ENCODE results near the gene MATK.

DNA sequence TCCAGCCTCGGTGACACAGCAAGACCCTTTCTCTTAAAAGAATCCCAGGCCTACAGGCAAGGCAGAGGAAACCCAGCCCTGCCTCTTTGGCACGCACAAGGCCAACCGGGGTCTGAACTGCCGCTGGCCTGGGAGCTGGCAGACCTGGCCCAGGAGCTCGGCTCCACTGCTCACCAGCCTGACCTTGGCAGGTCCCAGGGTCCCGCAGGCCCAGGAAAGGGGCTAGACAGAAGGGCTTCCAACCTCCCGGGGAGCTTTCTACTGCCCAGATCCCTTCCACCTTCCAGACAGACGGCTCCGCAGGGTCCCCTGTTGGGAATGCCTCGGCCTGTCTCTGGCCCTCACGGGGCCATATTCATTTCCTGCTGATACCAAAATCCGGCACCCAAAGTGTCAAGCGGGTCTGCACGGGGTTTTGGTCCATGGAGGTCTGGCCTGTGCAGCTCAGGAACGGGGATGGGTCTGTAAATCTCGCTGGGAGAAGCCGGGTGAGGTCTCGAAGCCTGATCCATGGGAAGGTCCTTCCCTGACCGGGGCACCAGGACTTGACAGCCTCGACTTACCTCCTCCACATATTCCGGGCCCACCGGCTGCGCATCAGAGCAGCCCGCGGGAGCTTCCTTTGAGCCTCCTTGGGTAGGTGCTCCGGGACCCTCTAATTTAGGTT, 36.6 kb upstream of the MATK start:
- TF ChIP-seq TCF7L2 (IDR thresholded peaks at IDR 0.05; ENCODE audit: low read depth, low read length) (no peak), CTCF (IDR thresholded peaks at IDR 0.05) (no peak), POLR2AphosphoS5 (IDR thresholded peaks at IDR 0.05; ENCODE audit: low read depth, low read length) (no peak), SIN3A (IDR thresholded peaks at IDR 0.05; ENCODE audit: borderline replicate concordance, insufficient read depth, low read depth, low read length) (no peak)
- TF ChIP-seq, protein P1, sequence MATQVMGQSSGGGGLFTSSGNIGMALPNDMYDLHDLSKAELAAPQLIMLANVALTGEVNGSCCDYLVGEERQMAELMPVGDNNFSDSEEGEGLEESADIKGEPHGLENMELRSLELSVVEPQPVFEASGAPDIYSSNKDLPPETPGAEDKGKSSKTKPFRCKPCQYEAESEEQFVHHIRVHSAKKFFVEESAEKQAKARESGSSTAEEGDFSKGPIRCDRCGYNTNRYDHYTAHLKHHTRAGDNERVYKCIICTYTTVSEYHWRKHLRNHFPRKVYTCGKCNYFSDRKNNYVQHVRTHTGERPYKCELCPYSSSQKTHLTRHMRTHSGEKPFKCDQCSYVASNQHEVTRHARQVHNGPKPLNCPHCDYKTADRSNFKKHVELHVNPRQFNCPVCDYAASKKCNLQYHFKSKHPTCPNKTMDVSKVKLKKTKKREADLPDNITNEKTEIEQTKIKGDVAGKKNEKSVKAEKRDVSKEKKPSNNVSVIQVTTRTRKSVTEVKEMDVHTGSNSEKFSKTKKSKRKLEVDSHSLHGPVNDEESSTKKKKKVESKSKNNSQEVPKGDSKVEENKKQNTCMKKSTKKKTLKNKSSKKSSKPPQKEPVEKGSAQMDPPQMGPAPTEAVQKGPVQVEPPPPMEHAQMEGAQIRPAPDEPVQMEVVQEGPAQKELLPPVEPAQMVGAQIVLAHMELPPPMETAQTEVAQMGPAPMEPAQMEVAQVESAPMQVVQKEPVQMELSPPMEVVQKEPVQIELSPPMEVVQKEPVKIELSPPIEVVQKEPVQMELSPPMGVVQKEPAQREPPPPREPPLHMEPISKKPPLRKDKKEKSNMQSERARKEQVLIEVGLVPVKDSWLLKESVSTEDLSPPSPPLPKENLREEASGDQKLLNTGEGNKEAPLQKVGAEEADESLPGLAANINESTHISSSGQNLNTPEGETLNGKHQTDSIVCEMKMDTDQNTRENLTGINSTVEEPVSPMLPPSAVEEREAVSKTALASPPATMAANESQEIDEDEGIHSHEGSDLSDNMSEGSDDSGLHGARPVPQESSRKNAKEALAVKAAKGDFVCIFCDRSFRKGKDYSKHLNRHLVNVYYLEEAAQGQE (IDR thresholded peaks at IDR 0.05; ENCODE audit: insufficient read depth in 1 of 2, low read depth in 2 of 2, low read length in 1 of 2): no peak

All from Panc1 (cell line).